B cell (primary cell): ENCODE results near the gene LRR1. TPM values are rescaled to one million over a fixed set of nuclear protein-coding genes. Genes with fewer than 3 reads are reported as not detected.

ENCODE experiments used
- ATAC-seq: fragments of 200-7000 bp; cut with Tn5 transposase; one replicate; pipeline ENCODE4 v1.10.0; 2021; ENCODE audit warnings: low read depth, mild to moderate bottlenecking, moderate number of reproducible peaks, moderate library complexity
- CTCF ChIA-PET: fragments of 350-600 bp; sonication (Branson Sonifier 250); formaldehyde crosslinking; loops from one replicate; lab custom pipeline; 2021; ENCODE audit warnings: antibody characterized with exemption, inconsistent platforms; lab: Charles Lee
- POLR2A ChIA-PET: fragments of 350-600 bp; sonication (Branson Sonifier 250); formaldehyde crosslinking; loops from one replicate; lab custom pipeline; 2021; ENCODE audit warnings: antibody characterized with exemption; lab: Charles Lee
- DNase-seq: peaks from one replicate; pipeline ENCODE4 v3.0.0; 2013
- H2AFZ ChIP-seq: 2 replicates; pipeline ENCODE4 v1.6.1; 2012; ENCODE audit warnings: mild to moderate bottlenecking, low read depth, low read length; ENCODE audit not compliant: insufficient read depth, poor library complexity, severe bottlenecking
- H3K27ac ChIP-seq, 2 donors: 1 replicate in 1 of 2; 2 replicates in 1 of 2; pipeline ENCODE4 v1.5.1; 2012 to 2013; ENCODE audit warnings: low read length in 2 of 2, mild to moderate bottlenecking in 2 of 2, moderate library complexity in 1 of 2
- H3K27me3 ChIP-seq, 4 experiments: fragments of 200-600 bp in 1 of 4; sonication (generic) in 1 of 4; replicated peaks in 1 of 4; 1 replicate in 2 of 4; 2 replicates in 2 of 4; pipeline versions ENCODE4 v1.6.1 to v1.7.0; 2013 to 2016; ENCODE audit warnings: low read length in 3 of 4, mild to moderate bottlenecking in 2 of 4, mixed read lengths in 1 of 4, moderate library complexity in 1 of 4; ENCODE audit not compliant: insufficient read depth in 4 of 4, control insufficient read depth in 3 of 4; ENCODE audit errors: control extremely low read depth in 1 of 4
- H3K36me3 ChIP-seq, 2 experiments: replicated peaks in 1 of 2; 1 replicate in 1 of 2; 2 replicates in 1 of 2; pipeline versions ENCODE4 v1.6.1 to v1.7.1; 2013; ENCODE audit warnings: low read length in 1 of 2; ENCODE audit not compliant: insufficient read depth in 2 of 2, control insufficient read depth in 1 of 2; ENCODE audit errors: control extremely low read depth in 1 of 2, extremely low read depth in 1 of 2
- H3K4me1 ChIP-seq, 2 donors: fragments of 200-600 bp in 1 of 2; sonication (generic) in 1 of 2; 1 replicate in 1 of 2; 2 replicates in 1 of 2; pipeline versions ENCODE4 v1.5.1 to v1.6.1; 2013 to 2017; ENCODE audit warnings: low read length in 2 of 2; ENCODE audit not compliant: control insufficient read depth in 2 of 2, insufficient read depth in 2 of 2
- H3K4me2 ChIP-seq: replicated peaks from 2 replicates; pipeline ENCODE3; 2012; ENCODE audit warnings: mild to moderate bottlenecking, low read depth, low read length; ENCODE audit not compliant: poor library complexity, severe bottlenecking
- H3K4me3 ChIP-seq, 5 experiments: fragments of 200-600 bp in 1 of 5; sonication (generic) in 1 of 5; 1 replicate in 3 of 5; 2 replicates in 2 of 5; pipeline versions ENCODE4 v1.5.1 to v1.7.0; 2011 to 2016; ENCODE audit warnings: low read length in 4 of 5, mild to moderate bottlenecking in 4 of 5, low read depth in 2 of 5, control low read depth in 1 of 5, moderate library complexity in 1 of 5; ENCODE audit not compliant: insufficient read depth in 1 of 5; ENCODE audit errors: control extremely low read depth in 1 of 5, extremely low read depth in 1 of 5
- H3K79me2 ChIP-seq: fragments of 200-600 bp; sonication (generic); one replicate; pipeline ENCODE4 v1.6.0; 2016; ENCODE audit warnings: low read length; ENCODE audit not compliant: control insufficient read depth, insufficient read depth
- H3K9ac ChIP-seq: fragments of 200-600 bp; sonication (generic); 2 replicates; pipeline ENCODE4 v1.6.1; 2017; ENCODE audit warnings: mild to moderate bottlenecking, low read length, moderate library complexity
- H3K9me3 ChIP-seq, 3 donors: one replicate each; pipeline versions ENCODE4 v1.6.1 to v1.7.1; 2013; ENCODE audit warnings: low read length in 2 of 3; ENCODE audit not compliant: control insufficient read depth in 2 of 3, insufficient read depth in 1 of 3; ENCODE audit errors: control extremely low read depth in 1 of 3
- H4K20me1 ChIP-seq: 2 replicates; pipeline ENCODE4 v1.6.0; 2012; ENCODE audit warnings: mild to moderate bottlenecking, low read length; ENCODE audit not compliant: insufficient read depth, control insufficient read depth, poor library complexity, severe bottlenecking
- H3K27ac Mint-ChIP-seq: one replicate; pipeline ENCODE4 v1.8.0; 2021; ENCODE audit warnings: mixed read lengths
- H3K27me3 Mint-ChIP-seq: one replicate; pipeline ENCODE4 v1.8.0; 2021; ENCODE audit warnings: mixed read lengths
- H3K4me1 Mint-ChIP-seq: one replicate; pipeline ENCODE4 v1.8.0; 2021; ENCODE audit warnings: mixed read lengths
- H3K4me3 Mint-ChIP-seq: one replicate; pipeline ENCODE4 v1.8.0; 2021; ENCODE audit warnings: mixed read lengths
- H3K9me3 Mint-ChIP-seq: one replicate; pipeline ENCODE4 v1.8.0; 2022; ENCODE audit warnings: mixed read lengths; ENCODE audit not compliant: insufficient read depth
- CTCF ChIP-seq: fragments of 200-600 bp; IDR thresholded peaks from one replicate; pipeline ENCODE4 v1.8.0; 2022; ENCODE audit warnings: antibody characterized with exemption, mild to moderate bottlenecking
- EZH2 ChIP-seq: IDR thresholded peaks from 2 replicates; pipeline ENCODE4 v1.6.1; 2012; ENCODE audit warnings: borderline replicate concordance, low read depth, mild to moderate bottlenecking, moderate library complexity, low read length; ENCODE audit not compliant: insufficient read depth, poor library complexity, severe bottlenecking
- WGBS: methylation state at CpG from one replicate; pipeline ENCODE4 v1.1.5; 2013; ENCODE audit warnings: missing lambda C conversion rate; ENCODE audit not compliant: insufficient coverage; 5-methylcytosine and 5-hydroxymethylcytosine counted together
- intact Hi-C: fragments of 100-400 bp; cut with micrococcal nuclease; formaldehyde crosslinking; loops from one replicate; pipeline ENCODE4 v1.10.0; 2022
- polyA plus RNA-seq: library from polyadenylated mRNA; depleted of rRNA; stranded (reverse); fragments of >200 nt; gene quantifications from 2 replicates; pipeline ENCODE4 v1.2.3, GENCODE V29; 2012
- total RNA-seq, 2 donors: library from RNA; stranded (reverse); fragments of 120-200 nt in 1 of 2; gene quantifications; 1 replicate in 1 of 2; 2 replicates in 1 of 2; pipeline versions ENCODE4 v1.2.3 to v1.2.4, GENCODE V29; 2013 to 2022

Gene LRR1
- total and polyA plus RNA-seq, 2 donors (not counting 1 experiment from before 2014, with no cell fraction given), result 3.5 to 10.3 TPM

DNA sequence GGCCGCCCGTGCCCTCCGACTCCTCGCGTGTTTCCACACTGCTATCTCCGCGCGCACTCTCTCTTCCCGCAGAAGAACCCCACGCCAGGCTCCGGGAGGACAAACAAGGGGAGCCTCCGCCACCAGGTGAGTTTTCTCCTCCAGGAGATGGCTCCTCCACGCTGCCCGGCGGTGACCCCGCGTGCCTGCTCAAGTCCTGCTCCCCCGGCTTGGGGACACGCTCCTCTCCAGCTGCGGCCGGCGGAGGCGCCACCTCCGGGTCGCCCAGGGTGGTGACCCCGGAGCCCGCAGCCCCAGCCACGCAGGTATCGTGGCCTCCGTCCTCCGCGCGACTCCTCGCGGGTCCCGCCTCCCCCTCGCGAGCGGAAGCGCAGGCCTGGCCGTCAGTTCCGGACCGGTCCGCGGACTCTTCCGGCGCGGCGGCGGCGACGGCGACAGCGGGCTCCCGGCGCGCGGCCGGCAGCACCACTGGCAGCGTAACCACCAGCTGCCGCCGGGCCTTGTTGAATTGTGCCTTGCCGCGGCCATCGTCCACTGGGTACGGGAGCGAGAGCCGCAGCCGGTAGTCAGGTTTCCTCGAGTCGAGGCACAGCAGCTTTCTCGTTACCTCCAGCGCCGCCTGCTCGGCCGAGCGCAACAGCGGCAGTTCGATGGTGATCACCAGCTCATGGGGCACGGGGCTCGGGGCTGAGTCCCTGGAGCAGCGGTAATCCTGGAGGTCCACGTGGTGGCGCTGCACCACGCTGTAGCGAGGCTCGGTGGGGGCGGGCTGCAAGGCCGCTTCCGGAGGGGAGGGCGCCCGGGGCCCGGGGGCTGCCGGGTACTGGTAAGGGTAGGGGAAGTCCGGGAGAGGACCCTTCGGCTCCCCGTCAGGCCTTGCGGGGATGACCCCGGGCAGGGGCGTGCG is 35.2 kb downstream of the LRR1 start:
- intact Hi-C loops, result loop anchor here (1.0 to 2.0 kb wide), 11 partner anchors 14 to 1196 kb away; partner anchors contain the start of genes KLHDC1, KLHDC2, LRR1 and MAP4K5
- WGBS, result under 1% methylated on average over 101 of the region's 101 CpGs
- peak; percentile 97 for DNase-seq
- Histone ChIP-seq H3K4me2 (peak overlapping the region; percentile 89), H3K4me1 (peaks cover 20 to 26% of the 10 kb centered on the region in 2 donors), H3K4me3 (peak overlapping the region; percentile 80 to 98 (median 91)), H3K9me3 (no peaks in the 10 kb centered on the region), H3K9ac (peak overlapping the region; percentile 92), H3K36me3 (peaks cover 0 to 11% of the 10 kb centered on the region in 2 experiments), H3K27ac (peak overlapping the region; percentile 97 to 98), H2AFZ (peak overlapping the region; percentile 80), H3K79me2 (peaks cover 77% of the 10 kb centered on the region), H3K27me3 (no peaks in the 10 kb centered on the region), H4K20me1 (peaks cover 15% of the 10 kb centered on the region)
- Mint-ChIP-seq H3K27ac (peak overlapping the region; percentile 97), H3K27me3 (no peaks in the 10 kb centered on the region), H3K9me3 (no peaks in the 10 kb centered on the region), H3K4me1 (peaks cover 47% of the 10 kb centered on the region), H3K4me3 (peak overlapping the region; percentile 96)
- peak; percentile 80 for ATAC-seq
- ChIA-PET CTCF (interaction anchor here (0.6 to 5.3 kb wide), 30 partner anchors 11 to 672 kb away, joined by 3 to 93 read pairs (median 4); partner anchors contain the start of genes KLHDC1, KLHDC2, LRR1 and MGAT2), POLR2A (interaction anchor here (1.1 to 5.3 kb wide), 9 partner anchors 9 to 229 kb away, joined by 4 to 88 read pairs (median 14); partner anchors contain the start of genes KLHDC2, LRR1, MGAT2 and RPL36AL)
- peak; percentile 85 for TF ChIP-seq CTCF
- TF ChIP-seq EZH2, result no peak
